ENCODE results near the gene EFHC1.

EFHC1 gene

DNA sequence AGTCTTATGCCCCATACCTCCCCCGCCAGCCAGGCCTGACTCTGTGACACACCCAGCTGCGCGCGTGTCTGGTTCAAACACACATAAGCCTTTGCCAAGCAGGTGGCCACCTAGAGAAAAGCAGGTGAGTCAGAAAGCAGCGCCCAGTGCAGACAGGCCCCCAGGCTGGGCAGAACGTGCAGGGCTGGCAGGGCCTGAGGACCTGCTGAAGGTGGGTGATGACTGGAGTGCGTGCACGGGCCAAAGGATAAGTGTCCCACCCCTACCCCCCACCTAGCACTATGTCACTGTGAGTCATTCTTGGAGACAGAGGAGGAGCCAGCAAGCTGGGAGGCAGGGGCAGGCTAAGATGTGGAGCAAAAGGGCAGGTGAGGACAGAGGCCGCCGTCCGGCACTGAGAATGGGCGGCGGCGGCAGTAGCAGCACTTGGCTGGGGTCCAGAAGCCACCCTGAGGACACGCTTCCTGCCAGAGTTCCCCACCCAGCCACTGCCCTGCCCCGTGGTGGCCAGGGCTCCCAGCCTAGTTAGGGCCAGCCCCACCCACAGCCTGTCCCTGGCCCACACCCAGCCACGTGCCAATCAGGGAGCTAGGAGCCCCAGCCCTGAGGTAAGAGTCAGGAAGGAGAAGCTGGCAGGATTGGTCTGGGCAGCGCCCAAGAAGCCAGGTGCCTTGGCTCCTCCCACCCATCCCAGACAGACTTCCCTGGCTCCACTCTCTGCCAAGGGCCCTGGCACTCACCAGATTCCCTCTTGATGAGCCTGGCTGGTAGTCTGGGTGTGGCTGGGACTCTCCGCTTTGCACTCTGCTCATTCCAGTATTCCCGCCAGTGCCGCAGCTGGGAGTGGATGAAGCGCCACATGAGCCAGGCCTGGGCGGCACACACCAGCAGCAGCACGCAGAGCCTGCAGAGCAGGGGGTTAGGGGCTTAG, 84.0 kb downstream of the EFHC1 start:
- DNase-seq: peak in 1 of 2 donors; percentile 7

DNA sequence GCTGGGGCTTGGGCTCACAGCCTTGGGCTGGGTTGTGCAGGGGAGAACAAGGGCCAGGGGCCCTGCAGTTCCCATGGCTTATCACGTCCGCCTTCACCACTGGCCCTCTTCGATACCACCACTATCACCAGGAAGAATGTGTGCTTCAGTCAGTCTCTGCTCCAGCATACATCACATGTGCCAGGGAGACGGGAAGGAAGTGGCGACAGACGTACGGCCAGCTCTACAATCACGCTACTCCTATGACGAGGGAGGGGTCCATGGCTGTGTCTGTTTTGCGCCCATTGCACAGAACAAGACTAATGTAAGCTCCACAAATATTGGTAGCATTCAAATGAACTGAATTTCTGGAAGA, 84.6 kb downstream of the EFHC1 start:
- DNase-seq: no peak

- DNase-seq: no peak
Observed at GRCh38 chr6:52505726-52506409, 85.7 kb downstream of the EFHC1 start.

DNA sequence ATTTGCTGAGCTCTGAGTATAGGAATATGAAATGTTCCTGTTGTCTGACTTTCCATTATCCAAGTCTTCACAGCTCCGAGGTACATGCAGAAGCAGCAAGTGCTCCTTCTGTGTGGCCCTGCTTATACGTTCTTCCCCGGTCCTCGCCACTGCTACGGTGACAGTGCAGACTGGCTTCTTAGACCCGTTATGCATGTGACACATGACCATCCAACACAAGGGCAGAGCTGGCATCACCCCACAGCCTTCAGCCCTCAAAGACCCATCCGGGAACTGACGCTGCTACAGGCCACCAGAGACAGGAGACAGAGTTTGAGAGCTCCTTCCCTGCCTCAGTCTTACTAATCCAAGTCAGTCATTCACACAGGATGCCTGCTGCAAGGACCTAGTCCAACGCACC, 86.3 kb downstream of the EFHC1 start:
- no peak for DNase-seq

DNA sequence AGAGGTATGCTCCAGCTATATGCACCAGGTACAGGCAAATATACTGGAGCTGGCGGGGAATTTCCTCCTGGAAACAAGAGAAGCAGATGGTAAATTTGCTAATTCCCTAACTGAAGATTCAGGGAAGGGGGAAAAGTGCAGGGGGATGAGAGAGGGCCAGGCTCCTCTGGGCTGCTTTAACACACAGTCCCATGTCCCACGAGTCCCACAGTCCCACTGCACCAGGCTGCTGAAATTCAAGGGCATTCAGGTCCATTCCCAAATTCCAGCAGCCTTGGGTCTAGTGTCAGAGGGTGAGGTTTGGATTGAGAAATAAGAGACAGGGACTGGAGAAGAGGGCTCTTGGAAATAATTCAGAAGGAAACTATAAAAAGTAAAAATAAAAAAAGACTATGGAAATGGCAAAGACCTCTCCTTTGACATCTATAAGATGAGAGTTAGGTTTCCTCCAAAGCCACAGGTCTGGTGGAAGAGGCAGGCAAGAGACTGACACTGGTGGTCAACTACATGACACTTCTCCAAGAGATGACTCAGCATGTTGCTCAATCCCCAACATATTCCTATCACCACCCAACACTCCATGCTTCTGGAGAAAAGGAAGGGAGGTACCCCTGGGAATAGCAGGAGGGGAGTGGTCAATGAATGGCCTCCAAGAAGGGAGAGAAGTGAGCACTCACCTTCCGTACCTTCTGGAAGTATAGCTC, 87.6 kb downstream of the EFHC1 start:
- no peak for DNase-seq

GRCh38 chr6:52508261-52508739, 88.2 kb downstream of the EFHC1 start:
- no peak for DNase-seq

- no peak for DNase-seq
Observed at GRCh38 chr6:52509281-52510212, 89.4 kb downstream of the EFHC1 start.

GRCh38 chr6:52510213-52510562, 90.0 kb downstream of the EFHC1 start:
- no peak for DNase-seq

GRCh38 chr6:52511163-52511562, 91.0 kb downstream of the EFHC1 start:
- DNase-seq: no peak

- no peak for DNase-seq
Observed at GRCh38 chr6:52511572-52512151, 91.5 kb downstream of the EFHC1 start.

- DNase-seq: no peak
Observed at GRCh38 chr6:52512199-52512598, 92.1 kb downstream of the EFHC1 start.

GRCh38 chr6:52513464-52513863, 93.3 kb downstream of the EFHC1 start:
- no peak for DNase-seq

DNA sequence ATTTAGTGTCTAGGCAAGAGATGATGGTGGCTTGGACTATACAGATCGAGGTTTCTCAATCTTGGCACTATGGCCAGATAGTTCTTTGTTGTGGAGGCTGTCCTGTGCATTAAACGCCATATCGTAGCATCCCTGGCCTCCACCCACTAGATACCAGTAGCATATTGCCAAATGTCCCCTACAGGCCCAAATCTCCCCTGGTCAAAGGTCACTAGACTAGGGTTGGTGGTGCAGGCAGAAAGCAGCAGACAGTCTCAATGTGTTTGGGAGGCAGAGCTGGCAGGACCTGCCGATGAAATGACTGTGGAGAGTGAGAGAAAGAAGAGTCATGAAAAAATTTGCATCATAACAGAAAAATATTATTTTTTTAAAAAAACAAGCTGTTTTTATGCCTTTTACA, 93.8 kb downstream of the EFHC1 start:
- DNase-seq: no peak

DNA sequence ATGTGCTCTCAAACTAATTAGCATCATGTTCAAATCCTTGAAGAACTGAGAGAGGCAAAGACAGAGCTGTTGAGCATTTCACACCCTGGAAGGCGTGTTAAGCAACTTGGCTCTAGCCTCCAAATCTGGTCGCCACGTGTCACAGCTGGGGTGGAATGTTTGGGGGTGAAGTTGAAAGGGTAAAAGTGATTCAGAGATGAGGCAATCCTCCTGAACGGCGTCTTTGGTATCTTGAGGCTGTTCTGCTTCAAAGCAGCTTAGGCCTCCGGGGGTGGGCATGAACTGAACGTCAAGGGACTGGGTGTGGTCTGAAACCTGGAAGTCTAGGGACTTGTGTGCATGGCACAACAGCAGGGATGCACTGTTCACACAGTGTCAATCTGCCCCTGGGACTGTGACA, 94.4 kb downstream of the EFHC1 start:
- DNase-seq: no peak

GRCh38 chr6:52515219-52515960, 95.2 kb downstream of the EFHC1 start:
- no peak for DNase-seq

DNA sequence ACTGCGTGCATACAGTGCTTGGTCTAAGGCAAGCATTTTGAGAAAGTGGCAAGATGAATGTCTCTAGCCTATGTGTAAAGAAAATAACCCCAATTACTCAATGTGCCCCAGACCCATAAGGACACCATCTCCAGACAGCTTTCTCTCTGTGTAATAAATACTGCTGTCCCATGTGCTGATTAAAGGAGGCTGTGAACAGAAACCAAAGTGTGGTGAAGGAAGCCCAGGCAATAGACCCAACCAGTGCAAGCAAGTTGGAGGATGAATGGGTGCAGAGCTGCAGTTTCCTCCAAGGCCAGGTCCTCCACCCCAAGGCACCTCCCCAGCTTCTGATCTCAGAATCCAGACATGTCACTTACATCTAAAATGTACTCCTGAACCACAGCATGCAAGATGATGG, 96.1 kb downstream of the EFHC1 start:
- no peak for DNase-seq

DNA sequence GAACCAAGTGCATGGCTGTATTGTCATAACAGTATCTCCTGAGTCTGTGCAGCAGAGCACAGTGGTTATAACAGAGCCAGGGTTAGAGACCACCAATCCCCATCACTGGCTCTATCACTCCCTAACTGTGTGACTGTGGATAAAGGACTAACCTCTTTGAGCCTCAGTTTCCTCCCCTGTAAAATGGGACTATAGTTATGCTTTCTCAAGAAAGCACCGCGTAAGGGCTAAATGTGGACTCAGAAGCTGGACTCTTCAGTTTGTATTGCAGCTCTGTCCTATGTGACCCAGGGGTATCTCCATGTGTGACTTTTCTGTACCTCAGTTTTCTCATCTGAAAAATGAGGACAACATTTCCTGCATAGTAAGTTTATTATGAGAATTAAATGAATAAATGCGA, 96.8 kb downstream of the EFHC1 start:
- no peak for DNase-seq

GRCh38 chr6:52517502-52518278, 97.5 kb downstream of the EFHC1 start:
- DNase-seq: no peak

DNA sequence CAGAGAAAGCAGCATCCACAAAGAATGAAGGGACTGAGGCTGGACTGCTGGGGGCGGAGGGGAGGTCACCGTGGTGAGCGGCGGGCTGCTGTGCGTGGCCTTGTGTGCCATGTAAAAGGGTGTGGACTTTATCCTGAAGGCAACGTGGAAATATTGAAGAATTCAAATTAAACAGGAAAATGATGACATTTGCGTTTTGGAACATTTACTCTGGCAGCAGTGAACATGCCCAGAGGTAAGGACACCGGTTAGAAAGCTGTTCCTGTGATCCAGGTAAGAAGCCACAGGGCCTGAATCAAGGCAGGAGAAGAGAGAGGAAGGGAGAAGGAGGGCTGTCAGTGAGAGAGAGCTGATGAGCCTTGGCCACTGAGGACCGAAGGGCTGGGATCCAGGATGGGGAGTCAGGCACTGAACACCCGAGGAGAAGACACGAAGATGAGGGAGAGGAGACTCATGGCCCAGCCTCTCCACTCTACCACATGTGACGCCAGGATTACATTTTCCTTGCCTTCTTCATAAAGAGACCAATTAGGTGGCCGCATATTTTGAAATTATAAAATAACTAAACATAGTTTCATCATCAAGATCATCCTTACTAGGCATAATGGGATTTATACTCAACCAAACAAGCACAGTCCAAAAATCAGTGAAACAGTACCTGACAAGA, 98.3 kb downstream of the EFHC1 start:
- no peak for DNase-seq

DNA sequence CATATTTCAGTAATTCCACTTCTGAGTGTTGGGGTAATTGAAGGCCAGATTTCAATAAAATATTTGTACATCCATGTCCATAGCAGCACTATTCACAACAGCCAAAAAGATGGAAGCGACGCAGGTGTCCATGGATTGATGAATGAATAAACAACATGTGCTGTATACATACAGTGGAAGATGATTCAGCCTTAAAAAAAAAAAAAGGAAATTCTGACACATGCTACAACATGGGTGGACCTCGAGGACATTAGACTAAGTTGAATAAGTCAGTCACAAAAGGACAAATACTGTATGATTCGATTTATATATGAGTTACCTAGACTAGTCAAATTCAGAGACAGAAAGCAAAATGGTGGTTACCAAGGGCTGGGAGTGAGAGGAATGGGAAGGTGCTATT, 99.5 kb downstream of the EFHC1 start:
- no peak for DNase-seq

All from CD4-positive, alpha-beta T cell treated with Interferon alpha-2 for 1 hour (primary cell).